CD4-positive, alpha-beta T cell treated with Interleukin-6 at 100 ng/mL for 8 hours (primary cell): Measurements from ENCODE around the gene GAB1.

Experiments used
- DNase-seq: peaks from one replicate; pipeline ENCODE4 v3.0.0-alpha.2; 2020; ENCODE audit warnings: mixed read lengths, low spot score

GAB1 gene

DNA sequence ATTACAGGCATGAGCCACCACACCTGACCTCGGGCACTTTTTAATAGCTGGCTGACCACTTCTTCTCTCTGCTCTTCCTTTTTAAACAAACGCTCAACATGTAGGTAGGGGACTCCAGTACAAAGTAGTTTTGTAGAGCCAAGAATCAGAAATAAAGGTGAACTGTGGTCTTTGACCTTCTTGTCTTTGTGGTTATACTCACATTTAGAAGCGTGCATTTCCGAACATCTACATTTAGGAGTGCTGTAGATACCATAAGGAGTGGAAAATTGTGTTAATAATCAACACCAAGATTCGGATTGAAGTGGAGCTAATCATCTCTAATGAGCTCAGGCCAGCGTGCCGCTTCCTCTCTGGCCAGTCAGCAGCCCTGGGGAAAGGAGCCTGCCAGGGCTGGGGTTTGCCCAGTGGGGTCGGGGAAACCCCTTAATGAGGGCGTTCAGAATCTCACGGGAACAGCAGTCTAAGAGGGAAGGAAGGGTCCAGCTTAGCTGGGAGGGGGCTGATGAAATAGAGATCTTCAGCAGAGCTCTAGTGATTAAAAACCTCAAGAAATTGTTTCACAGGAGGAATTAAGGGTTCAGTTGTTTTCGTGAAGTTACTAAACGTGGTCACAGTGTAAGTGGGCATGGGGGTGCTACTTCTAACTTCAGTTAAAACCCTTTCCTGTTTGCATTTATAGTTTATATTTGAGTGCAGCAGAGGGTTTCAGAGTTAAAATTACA, 81.2 kb downstream of the GAB1 start:
- DNase-seq, result no peak

DNA sequence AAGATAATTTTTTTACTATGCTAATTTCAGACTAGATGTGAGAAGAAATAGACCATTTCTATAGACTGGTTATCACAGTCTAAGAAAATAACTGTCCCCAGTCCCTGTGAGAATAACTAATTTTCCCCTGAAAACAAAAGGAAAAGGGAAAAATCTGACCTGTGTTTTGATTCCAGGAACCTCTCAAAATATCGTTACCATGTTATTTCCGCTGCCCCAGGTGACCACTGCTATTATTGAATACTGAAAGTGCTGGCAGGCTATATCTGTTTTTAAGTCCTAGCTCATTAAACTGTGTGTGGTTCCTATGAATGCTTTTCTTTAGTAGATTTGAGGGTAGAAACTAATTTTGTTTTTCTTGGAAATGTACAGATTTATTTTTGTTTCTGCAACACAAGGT, 83.6 kb downstream of the GAB1 start:
- DNase-seq, result no peak

DNA sequence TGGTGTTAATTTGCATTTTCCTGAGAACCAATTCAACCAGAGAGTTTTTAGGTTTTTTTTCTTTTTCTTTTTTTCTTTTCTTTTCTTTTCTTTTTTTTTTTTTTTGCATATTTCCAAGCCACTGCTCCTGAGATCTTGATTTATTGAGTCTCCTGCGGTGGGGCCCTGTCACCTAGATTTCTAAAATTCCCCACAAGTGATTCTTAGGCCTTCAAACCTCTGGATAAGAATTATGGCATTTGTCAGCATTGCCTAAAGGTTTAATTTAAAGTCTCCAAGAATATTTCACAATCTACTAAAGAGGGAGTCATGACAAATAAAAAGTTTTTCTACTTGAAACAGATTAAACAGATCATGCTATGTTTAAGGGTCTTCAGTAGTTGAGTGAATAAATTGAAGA, 84.9 kb downstream of the GAB1 start:
- DNase-seq, result no peak

DNA sequence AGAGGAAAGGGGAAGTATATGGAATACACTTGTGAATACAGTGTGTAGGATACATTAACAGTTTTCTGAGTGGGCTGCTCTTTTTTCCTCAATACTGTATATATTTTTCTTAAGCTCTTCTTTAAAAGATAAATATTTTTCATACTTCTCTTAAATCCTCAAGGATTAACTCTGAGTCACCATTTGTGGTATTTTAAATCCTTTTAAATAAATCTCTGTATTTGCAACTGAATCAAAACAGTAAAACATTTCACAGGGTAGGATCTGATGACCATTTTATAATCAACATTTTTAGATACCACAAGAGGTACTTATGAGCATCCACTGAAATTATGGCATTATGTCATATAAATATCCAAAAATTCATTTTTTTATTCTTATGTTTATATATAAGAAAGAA, 87.6 kb downstream of the GAB1 start:
- DNase-seq, result no peak

DNA sequence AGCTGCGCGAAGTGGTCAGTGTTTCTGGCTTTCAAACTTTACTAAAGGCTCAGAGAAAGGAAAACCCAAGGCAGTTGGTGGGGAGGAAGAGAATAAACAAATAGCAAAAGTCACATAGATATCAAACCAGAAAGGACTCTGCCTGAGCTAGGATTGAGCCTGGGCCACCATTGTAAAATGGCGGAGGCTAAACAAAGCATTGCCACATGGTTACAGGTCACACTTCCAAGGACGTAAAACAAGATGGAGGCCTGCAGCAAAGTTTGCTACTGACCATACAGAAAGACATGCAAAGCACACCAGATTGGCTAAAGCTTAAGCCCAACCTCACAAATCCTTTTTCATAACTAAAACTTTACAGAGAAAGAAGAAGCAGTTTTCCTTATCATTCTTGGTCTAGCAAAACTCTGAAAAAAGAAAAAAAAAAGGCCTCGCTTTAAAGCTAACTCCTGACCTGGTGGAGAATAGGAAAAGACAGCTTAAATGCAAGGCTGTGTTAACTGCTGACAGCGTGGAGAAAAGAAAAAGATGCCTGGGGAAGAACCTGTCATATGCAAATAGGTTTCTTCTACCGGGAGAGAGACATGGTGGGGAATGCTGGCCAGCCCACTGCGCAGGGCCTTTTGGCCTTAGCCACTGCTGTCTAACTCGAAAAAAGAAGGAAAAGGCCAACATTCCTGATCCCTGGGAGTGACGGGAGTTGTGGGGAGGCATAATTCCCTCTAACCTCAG, 95.0 kb downstream of the GAB1 start:
- DNase-seq, result no peak

DNA sequence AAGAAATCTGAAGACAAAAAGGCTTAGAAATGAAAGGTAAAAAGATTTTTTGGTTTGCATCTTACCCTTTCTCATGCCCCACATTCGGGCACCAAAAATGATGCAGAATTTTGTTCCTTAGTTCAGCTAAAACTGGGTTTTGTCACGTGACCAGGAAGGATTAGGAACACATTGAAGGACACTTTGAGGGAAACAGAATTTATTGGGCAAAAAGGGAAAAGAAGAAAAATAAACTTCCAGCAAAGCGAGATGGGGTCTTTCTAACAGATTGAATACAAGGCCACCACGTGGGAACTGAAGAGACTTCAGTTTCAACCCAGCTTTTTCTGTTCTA, 95.5 kb downstream of the GAB1 start:
- DNase-seq, result no peak

DNA sequence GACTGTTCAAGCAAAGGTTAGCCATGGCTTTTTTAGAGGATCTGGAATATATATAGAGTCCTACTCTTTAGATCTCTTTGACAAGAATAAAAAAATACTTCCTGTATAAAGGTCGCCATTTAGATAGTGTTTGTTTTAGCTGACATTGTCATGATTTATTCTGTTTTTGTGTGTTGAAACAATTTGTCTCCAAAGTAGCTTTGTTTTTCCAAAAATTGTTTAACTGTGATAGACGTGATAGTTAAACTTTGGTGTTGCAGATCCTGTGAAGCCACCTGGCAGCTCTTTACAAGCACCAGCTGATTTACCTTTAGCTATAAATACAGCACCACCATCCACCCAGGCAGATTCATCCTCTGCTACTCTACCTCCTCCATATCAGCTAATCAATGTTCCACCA, 96.6 kb downstream of the GAB1 start:
- no peak for DNase-seq

DNA sequence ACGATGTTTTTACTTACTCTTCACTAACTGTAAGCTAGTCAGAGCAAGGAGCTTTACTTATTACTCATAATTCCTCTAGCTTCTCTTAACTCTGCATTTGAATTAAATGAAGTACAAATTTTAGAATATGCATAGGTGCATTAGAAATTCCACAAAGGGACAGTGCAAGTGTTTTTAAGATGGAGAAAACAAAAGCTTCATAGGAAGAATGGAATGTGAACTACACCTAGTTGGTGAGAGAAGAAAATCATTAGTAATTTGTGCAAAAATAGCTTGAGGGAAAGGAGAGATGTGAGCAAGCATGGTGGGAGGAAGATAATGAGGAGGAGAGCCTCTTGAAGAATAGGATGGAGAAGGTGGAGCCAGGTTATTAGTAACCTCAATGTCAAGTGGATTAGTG, 99.3 kb downstream of the GAB1 start:
- no peak for DNase-seq

DNA sequence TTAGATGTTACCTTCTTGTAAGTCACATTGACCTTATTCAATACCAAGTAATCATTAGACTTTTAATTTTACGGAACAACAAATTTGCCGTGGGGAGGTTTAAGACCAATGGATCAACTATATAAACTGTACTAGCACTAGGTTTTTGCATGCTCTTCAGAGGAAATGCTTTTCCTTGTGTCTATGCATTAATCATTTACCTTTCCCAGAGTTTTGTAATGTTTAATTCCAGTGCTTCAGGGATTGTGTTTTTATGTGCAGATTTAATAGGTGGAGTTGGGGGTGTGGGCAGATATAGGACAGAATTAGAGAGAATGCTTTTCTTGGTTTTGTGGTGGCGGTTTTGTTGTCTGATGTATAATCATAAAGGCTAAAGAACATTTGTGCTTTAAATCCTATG, 100.8 kb downstream of the GAB1 start:
- DNase-seq, result no peak

DNA sequence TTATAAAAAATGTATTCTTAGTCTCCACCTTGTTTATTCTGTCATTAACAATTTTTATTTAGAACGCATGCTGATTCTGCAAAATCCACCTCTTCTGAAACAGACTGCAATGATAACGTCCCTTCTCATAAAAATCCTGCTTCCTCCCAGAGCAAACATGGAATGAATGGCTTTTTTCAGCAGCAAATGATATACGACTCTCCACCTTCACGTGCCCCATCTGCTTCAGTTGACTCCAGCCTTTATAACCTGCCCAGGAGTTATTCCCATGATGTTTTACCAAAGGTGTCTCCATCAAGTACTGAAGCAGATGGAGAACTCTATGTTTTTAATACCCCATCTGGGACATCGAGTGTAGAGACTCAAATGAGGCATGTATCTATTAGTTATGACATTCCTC, 101.3 kb downstream of the GAB1 start:
- DNase-seq, result no peak

DNA sequence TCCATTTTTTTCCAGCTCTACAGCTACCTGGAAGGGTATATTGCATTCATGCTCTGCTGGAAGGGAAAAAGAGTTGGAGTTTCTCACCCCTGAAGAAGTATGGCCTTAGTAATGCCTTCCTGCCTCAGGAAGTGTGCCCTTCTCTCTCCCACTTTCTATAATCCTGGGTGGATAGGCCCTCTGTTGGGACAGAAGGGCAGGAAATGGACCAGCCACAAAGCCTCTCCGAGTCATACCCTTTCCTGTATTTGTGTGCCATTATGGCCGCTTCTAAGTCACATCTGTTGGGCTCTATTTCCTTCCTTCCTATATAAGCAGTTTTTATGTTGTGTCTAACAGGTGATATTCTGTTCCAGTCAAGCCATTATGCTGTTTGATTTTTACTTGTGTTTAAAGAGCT, 102.0 kb downstream of the GAB1 start:
- no peak for DNase-seq

DNA sequence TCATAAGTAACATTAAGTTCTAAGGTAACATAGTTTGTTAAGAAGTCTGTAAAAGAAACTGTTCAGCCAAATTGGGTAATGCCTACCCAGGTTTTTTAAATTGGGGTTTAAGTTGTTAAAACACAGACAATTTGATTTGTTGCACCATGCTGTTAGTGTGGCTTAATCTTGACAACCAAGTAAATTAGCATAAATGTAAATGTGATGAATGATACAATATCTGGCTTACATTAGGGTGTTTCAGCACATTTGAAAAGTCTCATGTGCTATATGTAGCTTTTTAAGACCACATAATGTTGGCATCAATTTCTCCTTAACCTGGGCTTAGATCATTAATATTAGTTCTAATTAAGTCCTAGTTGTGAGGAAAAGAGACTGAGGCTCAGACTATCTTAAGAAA, 104.4 kb downstream of the GAB1 start:
- DNase-seq, result no peak

DNA sequence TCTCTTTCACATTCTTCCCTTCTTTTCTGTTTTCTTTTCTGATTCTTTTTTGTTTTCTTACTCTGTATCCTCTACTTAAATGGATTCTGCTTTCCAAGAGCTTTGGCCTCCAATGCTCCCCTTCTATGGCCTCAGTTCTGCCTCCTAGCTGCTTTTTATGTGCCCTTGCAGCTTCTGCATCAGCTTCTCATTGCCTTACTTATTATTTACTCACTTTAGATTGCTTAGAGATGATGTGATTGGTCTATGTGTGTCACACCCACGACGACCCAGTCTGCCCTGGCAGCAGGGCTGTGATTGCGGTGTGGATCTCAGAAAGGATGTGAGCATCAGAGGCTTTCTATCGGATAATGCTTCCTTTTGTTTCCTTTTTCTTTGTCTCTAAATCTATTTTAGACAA, 105.0 kb downstream of the GAB1 start:
- DNase-seq, result no peak

DNA sequence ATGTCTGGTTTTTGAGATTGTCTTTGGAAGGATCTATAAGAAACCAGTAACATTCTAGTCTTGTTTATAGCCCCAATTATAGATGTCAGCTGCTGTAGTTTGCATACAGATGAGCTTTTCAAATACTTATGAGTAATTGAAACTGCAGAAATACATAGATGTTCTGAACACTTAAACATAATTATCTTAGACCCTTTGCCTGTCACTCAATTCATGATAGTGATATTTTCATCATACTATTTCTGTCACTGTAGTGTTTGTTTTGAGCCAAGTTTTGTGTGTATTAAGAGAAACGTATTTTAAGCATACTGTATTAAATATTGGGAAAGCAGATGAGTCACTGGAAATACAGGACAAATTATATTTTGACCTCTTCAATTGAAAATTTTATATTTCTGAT, 107.1 kb downstream of the GAB1 start:
- no peak for DNase-seq

DNA sequence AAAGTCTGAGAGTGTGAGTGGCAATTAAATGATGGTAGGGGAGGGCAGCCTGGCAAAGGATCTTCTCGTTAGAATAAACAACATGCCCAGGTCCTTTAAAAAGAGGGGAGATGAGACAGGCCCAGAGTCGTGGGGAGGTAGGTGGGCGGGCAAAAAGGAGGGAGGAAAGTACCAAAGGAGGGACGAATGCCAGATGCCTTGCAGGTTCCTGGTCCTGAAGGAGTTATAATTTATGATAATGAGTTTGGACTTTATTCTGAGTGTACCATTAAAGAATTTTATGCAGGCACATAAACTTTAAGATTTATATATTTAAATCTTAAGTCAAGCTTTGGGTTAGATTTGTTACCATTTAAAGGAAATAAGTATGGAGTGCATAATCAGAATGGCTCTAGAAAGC, 114.5 kb downstream of the GAB1 start:
- no peak for DNase-seq

DNA sequence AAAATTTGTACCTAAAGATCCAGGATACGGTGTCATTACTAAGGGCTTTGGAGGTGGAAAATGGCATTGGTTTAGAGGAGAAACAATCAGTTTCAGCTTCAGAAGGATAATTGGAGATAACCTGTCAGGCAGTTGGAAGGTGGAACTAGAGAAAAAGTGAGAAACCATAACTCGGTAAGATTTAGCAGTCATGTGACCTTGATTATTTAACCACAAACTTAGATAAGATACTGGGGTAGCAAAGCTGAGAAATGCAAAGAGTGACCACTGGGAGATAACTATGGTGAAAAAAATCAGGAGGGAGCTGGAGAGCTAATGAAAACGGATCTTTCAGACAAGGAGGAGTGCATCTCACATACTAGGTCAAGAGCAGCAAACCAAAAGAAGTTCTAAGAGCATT, 118.5 kb downstream of the GAB1 start:
- DNase-seq, result no peak

DNA sequence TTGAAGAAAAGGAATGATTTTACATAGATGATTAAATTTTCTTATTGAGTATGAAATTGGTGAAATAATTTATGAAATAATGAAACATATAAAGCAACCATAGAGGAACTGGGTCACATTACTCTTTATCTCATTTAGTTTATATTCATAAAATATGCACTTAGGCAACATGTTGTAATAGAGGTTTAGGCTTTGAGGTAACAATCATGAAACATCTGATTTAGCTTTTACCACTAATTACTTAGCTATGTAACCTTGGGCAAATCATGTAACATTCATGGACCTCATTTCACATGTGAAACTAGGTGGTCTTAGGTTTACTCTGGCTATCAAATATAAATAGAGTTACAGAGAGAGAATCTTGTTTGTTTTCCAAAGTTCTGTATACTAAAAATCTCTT, 122.3 kb downstream of the GAB1 start:
- DNase-seq, result no peak

DNA sequence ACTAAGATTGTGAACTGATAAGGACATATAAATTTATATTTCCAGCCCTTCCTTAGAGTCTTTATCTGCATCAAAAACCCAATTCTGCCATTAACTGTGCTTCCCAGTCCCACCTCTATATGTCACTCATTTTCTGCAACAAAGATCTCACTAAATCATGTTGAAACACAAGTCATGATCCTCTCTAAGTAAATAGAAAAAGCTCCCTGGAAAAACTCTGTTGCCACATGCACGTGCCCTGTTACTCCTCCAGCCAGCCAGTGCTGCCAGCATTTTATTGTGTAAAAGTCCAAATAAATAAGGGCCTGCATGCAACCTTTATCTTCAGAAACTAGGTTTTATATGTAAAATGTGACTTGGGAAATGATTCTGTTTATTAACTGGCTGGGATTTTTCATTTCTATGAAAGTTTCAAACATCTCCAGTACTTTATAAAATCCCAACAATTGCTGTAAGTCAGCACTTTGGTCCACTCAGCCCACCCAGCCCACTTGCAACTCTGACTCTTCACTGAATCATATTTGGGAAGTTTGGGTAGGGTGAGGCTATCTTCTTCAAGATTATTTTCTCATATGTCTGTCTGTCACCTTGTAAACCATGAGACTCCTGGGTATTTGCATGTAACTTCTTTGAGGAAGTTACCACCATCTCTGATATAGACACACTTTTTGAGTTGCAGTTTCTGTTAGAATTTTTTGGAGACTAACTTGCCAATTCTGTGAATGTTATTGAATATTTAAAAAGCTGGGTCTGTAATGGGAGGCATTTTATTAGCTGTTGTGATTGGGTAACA, 136.9 kb downstream of the GAB1 start:
- DNase-seq, result no peak

DNA sequence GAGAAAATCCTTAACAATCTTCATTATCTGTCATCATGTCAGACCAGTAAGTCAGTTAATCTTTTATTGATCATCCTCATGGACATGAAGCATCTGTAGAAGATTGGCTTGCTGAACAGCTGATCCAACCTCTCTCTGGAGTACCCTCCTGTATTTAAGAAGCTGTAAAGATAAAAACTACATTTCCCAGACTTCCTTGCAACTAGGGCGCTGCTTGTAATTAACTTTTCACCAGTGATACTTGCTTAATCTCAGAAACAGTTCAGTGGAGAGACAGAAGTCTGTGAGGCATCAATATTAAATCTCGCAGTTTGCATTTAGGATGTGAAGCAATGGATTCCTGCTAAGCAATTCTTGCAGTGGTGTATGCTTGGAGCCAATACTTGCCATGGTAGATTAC, 140.8 kb downstream of the GAB1 start:
- no peak for DNase-seq

DNA sequence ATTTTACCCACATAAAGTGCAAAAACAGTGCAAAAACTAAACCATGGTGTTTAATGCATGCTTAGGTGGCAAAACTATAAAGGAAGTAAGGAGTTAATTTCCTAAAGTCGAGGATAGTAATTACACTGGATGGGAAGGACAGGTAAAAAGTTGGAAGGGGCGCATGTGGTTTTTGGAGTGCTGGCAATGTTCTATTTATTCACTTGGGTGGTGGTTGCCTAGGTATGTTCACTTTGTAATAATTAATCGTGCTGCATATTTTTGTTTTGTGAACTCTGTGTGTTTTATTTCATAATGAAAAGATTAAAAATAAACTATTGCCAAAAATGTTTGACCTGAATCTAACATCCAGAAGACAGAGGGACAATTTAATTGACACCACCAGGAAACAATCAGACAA, 144.7 kb downstream of the GAB1 start:
- no peak for DNase-seq

DNA sequence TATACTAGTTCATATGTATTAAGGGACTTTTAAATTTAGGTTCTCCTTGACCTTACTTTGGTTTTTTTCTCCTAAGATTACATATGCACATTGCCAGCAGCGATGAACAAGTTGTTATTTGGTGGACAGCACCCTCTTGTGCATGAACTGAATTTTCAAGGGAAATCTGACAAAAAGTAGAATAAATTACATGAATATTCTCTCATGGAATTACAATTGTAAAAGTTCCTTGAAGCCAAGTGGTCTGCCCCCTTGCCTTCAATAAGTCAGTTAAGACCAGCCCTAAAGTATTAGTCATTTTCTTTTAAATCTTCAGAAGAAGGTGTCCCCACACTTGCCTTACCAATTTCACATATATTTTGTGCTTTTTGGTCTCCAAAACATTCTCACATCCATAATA, 146.2 kb downstream of the GAB1 start:
- no peak for DNase-seq

DNA sequence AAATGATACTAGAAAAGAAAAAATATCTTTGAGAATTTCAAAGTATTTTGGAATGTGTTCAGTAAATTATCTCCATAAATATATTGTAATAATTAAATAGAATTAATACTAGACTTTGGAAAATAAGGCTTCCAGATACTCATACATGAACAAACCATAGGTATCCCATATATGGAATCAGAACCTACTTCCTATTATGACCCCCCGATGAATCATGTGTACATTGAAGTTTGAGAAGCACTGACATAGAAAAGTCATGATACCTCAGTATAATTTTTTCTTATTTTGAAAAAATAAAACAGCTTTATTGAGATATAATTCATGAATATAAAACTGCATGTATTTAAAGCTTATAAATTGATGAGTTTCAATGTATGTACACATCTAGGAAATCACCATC, 149.6 kb downstream of the GAB1 start:
- no peak for DNase-seq

DNA sequence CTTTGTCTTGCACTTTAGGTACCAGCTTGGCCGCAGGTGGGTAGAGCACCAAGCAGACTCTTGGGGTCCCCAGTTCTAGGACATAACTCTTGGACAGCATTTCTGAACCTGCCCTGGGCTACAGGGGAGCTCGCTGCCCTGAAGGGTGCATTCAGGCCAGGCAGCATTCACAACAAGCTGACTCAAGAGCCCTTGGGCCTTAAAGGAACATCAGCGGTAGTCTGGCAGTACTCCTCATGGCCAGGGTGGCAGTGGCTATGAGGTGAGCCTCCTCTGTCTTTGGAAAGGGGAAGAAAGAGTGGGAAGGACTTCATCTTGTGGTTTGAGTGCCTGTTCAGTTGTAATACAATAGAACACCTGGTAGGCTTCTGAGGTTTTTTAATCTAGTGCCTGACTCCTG, 152.0 kb downstream of the GAB1 start:
- no peak for DNase-seq
